ENCODE results near the gene FER1L5. TPM values are rescaled to one million over a fixed set of nuclear protein-coding genes. Genes with fewer than 3 reads are reported as not detected.

Gene FER1L5
- total and polyA plus RNA-seq, 2 donors (not counting 1 experiment from before 2014, with no cell fraction given): 0.24 to 0.50 TPM

DNA sequence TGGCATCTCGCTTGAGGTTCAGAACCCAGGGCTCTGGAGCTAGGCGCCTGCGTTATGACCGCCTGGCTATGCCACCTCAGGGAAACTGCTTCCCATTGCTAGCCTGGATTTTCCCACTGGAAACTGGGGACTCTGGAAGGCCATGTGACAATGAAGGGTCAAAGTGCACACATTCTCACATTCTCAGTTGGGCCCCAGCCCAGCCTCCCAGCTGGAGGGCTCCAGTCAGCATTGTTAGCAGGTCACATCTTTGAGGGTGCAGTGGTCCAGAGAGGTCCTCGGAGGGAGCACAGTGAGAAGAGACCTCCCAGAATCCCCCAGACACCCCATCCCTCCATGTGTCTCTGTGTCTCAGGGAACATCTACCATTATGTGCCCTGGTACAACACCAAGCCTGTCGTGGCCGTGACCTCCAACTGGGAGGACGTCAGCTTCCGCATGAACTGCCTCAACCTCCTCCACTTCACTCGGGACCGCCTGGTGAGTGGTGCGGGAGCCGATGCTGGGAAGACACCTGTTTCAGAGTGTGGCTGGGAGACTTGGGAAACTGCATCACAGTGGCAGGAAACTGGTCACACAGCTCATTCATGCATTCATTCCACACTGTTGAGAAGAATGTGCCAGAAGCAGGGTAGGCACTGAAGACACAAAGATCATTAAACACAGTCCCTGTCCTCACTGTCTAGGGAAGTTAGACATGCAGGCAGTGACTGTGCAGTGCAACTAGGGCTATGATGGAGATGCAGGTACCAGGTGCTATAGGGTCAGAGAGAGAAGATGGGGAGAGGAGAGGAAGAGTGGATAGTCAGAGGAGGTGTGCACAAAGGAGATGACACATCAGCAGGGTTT is 41.6 kb downstream of the FER1L5 start:
- H3K27ac ChIP-seq (ENCODE audit: insufficient read depth, low read length): no peak overlapping the region
- no peaks in the 10 kb centered on the region for H3K9me3 ChIP-seq (ENCODE audit: control insufficient read depth, insufficient read depth, low read depth, low read length)
- TF ChIP-seq, protein P1, sequence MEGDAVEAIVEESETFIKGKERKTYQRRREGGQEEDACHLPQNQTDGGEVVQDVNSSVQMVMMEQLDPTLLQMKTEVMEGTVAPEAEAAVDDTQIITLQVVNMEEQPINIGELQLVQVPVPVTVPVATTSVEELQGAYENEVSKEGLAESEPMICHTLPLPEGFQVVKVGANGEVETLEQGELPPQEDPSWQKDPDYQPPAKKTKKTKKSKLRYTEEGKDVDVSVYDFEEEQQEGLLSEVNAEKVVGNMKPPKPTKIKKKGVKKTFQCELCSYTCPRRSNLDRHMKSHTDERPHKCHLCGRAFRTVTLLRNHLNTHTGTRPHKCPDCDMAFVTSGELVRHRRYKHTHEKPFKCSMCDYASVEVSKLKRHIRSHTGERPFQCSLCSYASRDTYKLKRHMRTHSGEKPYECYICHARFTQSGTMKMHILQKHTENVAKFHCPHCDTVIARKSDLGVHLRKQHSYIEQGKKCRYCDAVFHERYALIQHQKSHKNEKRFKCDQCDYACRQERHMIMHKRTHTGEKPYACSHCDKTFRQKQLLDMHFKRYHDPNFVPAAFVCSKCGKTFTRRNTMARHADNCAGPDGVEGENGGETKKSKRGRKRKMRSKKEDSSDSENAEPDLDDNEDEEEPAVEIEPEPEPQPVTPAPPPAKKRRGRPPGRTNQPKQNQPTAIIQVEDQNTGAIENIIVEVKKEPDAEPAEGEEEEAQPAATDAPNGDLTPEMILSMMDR (conservative IDR thresholded peaks at IDR 0.05 in 1 of 2, IDR thresholded peaks at IDR 0.05 in 1 of 2; ENCODE audit: low read depth in 1 of 2, low read length in 2 of 2): no peak
- TF ChIP-seq EZH2 (IDR thresholded peaks at IDR 0.05; ENCODE audit: low read length, missing control alignments): no peak
- no peaks in the 10 kb centered on the region for H3K36me3 ChIP-seq (ENCODE audit: control insufficient read depth, insufficient read depth, low read length)
- H3K27me3 ChIP-seq (ENCODE audit: control insufficient read depth, insufficient read depth, low read length): peaks cover 13% of the 10 kb centered on the region
- no peak overlapping the region for H3K4me2 ChIP-seq (ENCODE audit: extremely low read depth, insufficient read depth, low read length)
- no peaks in the 10 kb centered on the region for H3K79me2 ChIP-seq (ENCODE audit: control insufficient read depth, insufficient read depth, low read length)
- DNase-seq (ENCODE audit: low read depth in 2 of 2): no peak
- H3K4me3 ChIP-seq (replicated peaks in 1 of 4; ENCODE audit: control extremely low read depth in 1 of 4, insufficient read depth in 1 of 4, low read depth in 3 of 4, low read length in 4 of 4): no peak overlapping the region
- H3K4me1 ChIP-seq (ENCODE audit: control insufficient read depth, extremely low read depth, insufficient read depth, low read length): no peaks in the 10 kb centered on the region
- H2AFZ ChIP-seq (ENCODE audit: low read length): no peak overlapping the region
- no peak overlapping the region for H3K9ac ChIP-seq (ENCODE audit: insufficient read depth, low read length)
- no peaks in the 10 kb centered on the region for H4K20me1 ChIP-seq (ENCODE audit: control insufficient read depth, extremely low read depth, insufficient read depth, low read length)

GRCh38 chr2:96684883-96685576 is 42.5 kb downstream of the FER1L5 start:
- Histone ChIP-seq H3K4me1 (ENCODE audit: control insufficient read depth, extremely low read depth, insufficient read depth, low read length) (no peaks in the 10 kb centered on the region), H3K4me3 (replicated peaks in 1 of 4; ENCODE audit: control extremely low read depth in 1 of 4, insufficient read depth in 1 of 4, low read depth in 3 of 4, low read length in 4 of 4) (no peak overlapping the region), H3K9ac (ENCODE audit: insufficient read depth, low read length) (no peak overlapping the region), H3K27me3 (ENCODE audit: control insufficient read depth, insufficient read depth, low read length) (peaks cover 13% of the 10 kb centered on the region), H3K27ac (ENCODE audit: insufficient read depth, low read length) (no peak overlapping the region), H3K36me3 (ENCODE audit: control insufficient read depth, insufficient read depth, low read length) (no peaks in the 10 kb centered on the region), H4K20me1 (ENCODE audit: control insufficient read depth, extremely low read depth, insufficient read depth, low read length) (no peaks in the 10 kb centered on the region), H3K79me2 (ENCODE audit: control insufficient read depth, insufficient read depth, low read length) (no peaks in the 10 kb centered on the region), H3K9me3 (ENCODE audit: control insufficient read depth, insufficient read depth, low read depth, low read length) (no peaks in the 10 kb centered on the region), H3K4me2 (ENCODE audit: extremely low read depth, insufficient read depth, low read length) (no peak overlapping the region), H2AFZ (ENCODE audit: low read length) (no peak overlapping the region)
- peak in 1 of 2 donors; percentile 3 for DNase-seq (ENCODE audit: low read depth in 2 of 2)
- no peak for TF ChIP-seq EZH2 (IDR thresholded peaks at IDR 0.05; ENCODE audit: low read length, missing control alignments)

GRCh38 chr2:96685577-96686459 is 43.3 kb downstream of the FER1L5 start:
- no peak overlapping the region for H3K9ac ChIP-seq (ENCODE audit: insufficient read depth, low read length)
- H3K4me2 ChIP-seq (ENCODE audit: extremely low read depth, insufficient read depth, low read length): no peak overlapping the region
- H3K4me3 ChIP-seq (replicated peaks in 1 of 4; ENCODE audit: control extremely low read depth in 1 of 4, insufficient read depth in 1 of 4, low read depth in 3 of 4, low read length in 4 of 4): no peak overlapping the region
- H3K79me2 ChIP-seq (ENCODE audit: control insufficient read depth, insufficient read depth, low read length): no peaks in the 10 kb centered on the region
- H3K27ac ChIP-seq (ENCODE audit: insufficient read depth, low read length): no peak overlapping the region
- no peak overlapping the region for H2AFZ ChIP-seq (ENCODE audit: low read length)
- peak; percentile 8 to 31 for DNase-seq (ENCODE audit: low read depth in 2 of 2)
- H3K36me3 ChIP-seq (ENCODE audit: control insufficient read depth, insufficient read depth, low read length): no peaks in the 10 kb centered on the region
- TF ChIP-seq EZH2 (IDR thresholded peaks at IDR 0.05; ENCODE audit: low read length, missing control alignments): no peak
- TF ChIP-seq, protein P1 (conservative IDR thresholded peaks at IDR 0.05 in 1 of 2, IDR thresholded peaks at IDR 0.05 in 1 of 2; ENCODE audit: low read depth in 1 of 2, low read length in 2 of 2): no peak
- H3K9me3 ChIP-seq (ENCODE audit: control insufficient read depth, insufficient read depth, low read depth, low read length): no peaks in the 10 kb centered on the region
- H4K20me1 ChIP-seq (ENCODE audit: control insufficient read depth, extremely low read depth, insufficient read depth, low read length): no peaks in the 10 kb centered on the region
- H3K4me1 ChIP-seq (ENCODE audit: control insufficient read depth, extremely low read depth, insufficient read depth, low read length): no peaks in the 10 kb centered on the region
- H3K27me3 ChIP-seq (ENCODE audit: control insufficient read depth, insufficient read depth, low read length): peaks cover 13% of the 10 kb centered on the region

Measured in fibroblast of lung (primary cell).